ENCODE results near the gene MYOG. TPM values are rescaled to one million over a fixed set of nuclear protein-coding genes. Genes with fewer than 3 reads are reported as not detected.

Gene MYOG
- total and polyA plus RNA-seq, 2 of the 4 experiments (the other 2 are of a cell fraction) = not detected

DNA sequence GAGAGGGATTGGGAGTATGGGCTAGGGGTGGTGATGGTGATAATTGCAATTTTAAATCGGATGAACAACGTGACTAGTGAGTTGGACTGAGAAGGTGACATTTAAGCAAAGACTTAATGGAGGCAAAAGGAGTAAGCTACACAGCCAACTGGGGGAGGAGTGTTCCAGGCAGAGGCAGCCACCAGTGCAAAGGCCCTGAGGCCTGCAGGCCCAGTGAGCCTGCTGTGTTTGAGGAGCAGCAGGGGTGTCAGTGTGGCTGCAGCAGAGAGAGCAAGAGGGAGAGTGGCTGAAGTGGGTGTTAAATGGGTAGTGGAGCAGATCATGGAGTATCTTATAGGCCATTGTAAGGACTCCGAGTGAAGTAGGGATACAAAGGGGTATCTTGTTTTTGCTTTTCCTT is 18.8 kb downstream of the MYOG start:
- Histone ChIP-seq H3K4ac (ENCODE audit: low read depth, low read length) (no peak overlapping the region), H3K27ac (ENCODE audit: insufficient read depth, low read length) (no peak overlapping the region), H2AK5ac (ENCODE audit: low read depth, low read length) (no peak overlapping the region), H3K79me1 (ENCODE audit: low read depth in 1 of 2, low read length in 2 of 2) (no peaks in the 10 kb centered on the region), H3K4me2 (ENCODE audit: low read depth, low read length) (no peak overlapping the region), H3K27me3 (ENCODE audit: control insufficient read depth, insufficient read depth, low read length) (no peaks in the 10 kb centered on the region; the same call in 1 of the 2 replicates), H3K4me1 (ENCODE audit: control insufficient read depth, insufficient read depth, low read length) (no peaks in the 10 kb centered on the region), H3K56ac (ENCODE audit: extremely low read depth, insufficient read depth, low read length) (no peak overlapping the region), H4K8ac (ENCODE audit: low read depth in 2 of 2, low read length in 2 of 2) (no peak overlapping the region), H2BK5ac (ENCODE audit: low read depth, low read length, poor library complexity, severe bottlenecking) (no peak overlapping the region), H4K20me1 (ENCODE audit: insufficient read depth, low read length) (no peaks in the 10 kb centered on the region; the same call in 1 of the 2 replicates), H2AFZ (replicated peaks; ENCODE audit: low read length, poor library complexity) (no peak overlapping the region), H3K14ac (replicated peaks; ENCODE audit: low read depth, low read length) (no peak overlapping the region), H4K91ac (ENCODE audit: insufficient read depth, low read depth, low read length) (no peak overlapping the region), H2BK20ac (ENCODE audit: low read depth, low read length) (no peak overlapping the region), H2BK120ac (ENCODE audit: low read depth, low read length) (no peak overlapping the region), H2AK9ac (replicated peaks; ENCODE audit: low read depth, low read length, poor library complexity) (no peak overlapping the region), H3K23ac (ENCODE audit: low read depth, low read length) (no peak overlapping the region), H3K4me3 (ENCODE audit: insufficient read depth, low read depth, low read length) (no peak overlapping the region), H3K9me3 (ENCODE audit: control insufficient read depth, insufficient read depth, low read length) (no peaks in the 10 kb centered on the region), H4K5ac (ENCODE audit: low read depth, low read length) (no peak overlapping the region), H3K9ac (ENCODE audit: low read depth, low read length) (no peak overlapping the region), H3K36me3 (ENCODE audit: control insufficient read depth, insufficient read depth, low read length) (peaks cover 12% of the 10 kb centered on the region), H3K18ac (ENCODE audit: low read depth, low read length) (no peak overlapping the region), H3K9me1 (ENCODE audit: insufficient read depth, low read length) (no peaks in the 10 kb centered on the region), H2BK15ac (ENCODE audit: low read depth, low read length) (no peak overlapping the region)
- CTCF ChIA-PET = no interaction called here
- POLR2A ChIA-PET (ENCODE audit: unreplicated experiment) = no interaction called here
- intact Hi-C loops (cut with micrococcal nuclease) = no loop called here
- 86% methylated on average over 2 of the region's 3 CpGs; no CpG with 5 or more reads in 1 of the 2 experiments for WGBS, 2 experiments (ENCODE audit: extremely low coverage in 2 of 2, insufficient read length in 1 of 2)
- in situ Hi-C loops (cut with MboI; ENCODE audit: low sequenced_read_pairs) = no loop called here
- no peak for DNase-seq
- TF ChIP-seq RCOR1 (IDR thresholded peaks at IDR 0.05; ENCODE audit: insufficient replicate concordance, low read length) (no peak), ELK1 (IDR thresholded peaks at IDR 0.05; ENCODE audit: borderline replicate concordance, low read depth, low read length) (no peak), POLR2A (IDR thresholded peaks at IDR 0.05; ENCODE audit: low read depth, low read length) (no peak), CHD1 (IDR thresholded peaks at IDR 0.05; ENCODE audit: low read depth, low read length) (no peak), FOS (IDR thresholded peaks at IDR 0.05; ENCODE audit: low read depth, low read length) (no peak), RAD21 (IDR thresholded peaks at IDR 0.05; ENCODE audit: low read length) (no peak), SMC3 (IDR thresholded peaks at IDR 0.05; ENCODE audit: low read depth, low read length) (no peak), BHLHE40 (IDR thresholded peaks at IDR 0.05; ENCODE audit: low read depth, low read length) (no peak), RFX5 (IDR thresholded peaks at IDR 0.05; ENCODE audit: low read depth, low read length) (no peak)
- TF ChIP-seq, protein P1, sequence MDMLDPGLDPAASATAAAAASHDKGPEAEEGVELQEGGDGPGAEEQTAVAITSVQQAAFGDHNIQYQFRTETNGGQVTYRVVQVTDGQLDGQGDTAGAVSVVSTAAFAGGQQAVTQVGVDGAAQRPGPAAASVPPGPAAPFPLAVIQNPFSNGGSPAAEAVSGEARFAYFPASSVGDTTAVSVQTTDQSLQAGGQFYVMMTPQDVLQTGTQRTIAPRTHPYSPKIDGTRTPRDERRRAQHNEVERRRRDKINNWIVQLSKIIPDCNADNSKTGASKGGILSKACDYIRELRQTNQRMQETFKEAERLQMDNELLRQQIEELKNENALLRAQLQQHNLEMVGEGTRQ (IDR thresholded peaks at IDR 0.05; ENCODE audit: low read depth, low read length) = no peak
- TF ChIP-seq, protein P2, sequence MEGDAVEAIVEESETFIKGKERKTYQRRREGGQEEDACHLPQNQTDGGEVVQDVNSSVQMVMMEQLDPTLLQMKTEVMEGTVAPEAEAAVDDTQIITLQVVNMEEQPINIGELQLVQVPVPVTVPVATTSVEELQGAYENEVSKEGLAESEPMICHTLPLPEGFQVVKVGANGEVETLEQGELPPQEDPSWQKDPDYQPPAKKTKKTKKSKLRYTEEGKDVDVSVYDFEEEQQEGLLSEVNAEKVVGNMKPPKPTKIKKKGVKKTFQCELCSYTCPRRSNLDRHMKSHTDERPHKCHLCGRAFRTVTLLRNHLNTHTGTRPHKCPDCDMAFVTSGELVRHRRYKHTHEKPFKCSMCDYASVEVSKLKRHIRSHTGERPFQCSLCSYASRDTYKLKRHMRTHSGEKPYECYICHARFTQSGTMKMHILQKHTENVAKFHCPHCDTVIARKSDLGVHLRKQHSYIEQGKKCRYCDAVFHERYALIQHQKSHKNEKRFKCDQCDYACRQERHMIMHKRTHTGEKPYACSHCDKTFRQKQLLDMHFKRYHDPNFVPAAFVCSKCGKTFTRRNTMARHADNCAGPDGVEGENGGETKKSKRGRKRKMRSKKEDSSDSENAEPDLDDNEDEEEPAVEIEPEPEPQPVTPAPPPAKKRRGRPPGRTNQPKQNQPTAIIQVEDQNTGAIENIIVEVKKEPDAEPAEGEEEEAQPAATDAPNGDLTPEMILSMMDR (conservative IDR thresholded peaks at IDR 0.05; ENCODE audit: low read depth, low read length) = no peak
- dilution Hi-C loops (cut with HindIII; ENCODE audit: low sequenced_read_pairs, unreplicated experiment) = no loop called here
- ATAC-seq (ENCODE audit: low read depth) = no peak
- BruUV-seq (replicated peaks) = no TSS peak

All from IMR-90 (cell line).